GM21381 (cell line): ENCODE results near the gene C4orf33.
"Not testable (repeated sequence)": the region's sequence is repeated elsewhere in the genome, so short reads cannot be mapped to it uniquely, and the experiment has no call there.

Experiments used
- ATAC-seq: cut with Tn5 transposase; IDR thresholded peaks from one replicate; pipeline ENCODE4 v1.9.1; 2021; ENCODE audit warnings: mild to moderate bottlenecking, moderate library complexity; ENCODE audit not compliant: unreplicated experiment

C4orf33 gene

DNA sequence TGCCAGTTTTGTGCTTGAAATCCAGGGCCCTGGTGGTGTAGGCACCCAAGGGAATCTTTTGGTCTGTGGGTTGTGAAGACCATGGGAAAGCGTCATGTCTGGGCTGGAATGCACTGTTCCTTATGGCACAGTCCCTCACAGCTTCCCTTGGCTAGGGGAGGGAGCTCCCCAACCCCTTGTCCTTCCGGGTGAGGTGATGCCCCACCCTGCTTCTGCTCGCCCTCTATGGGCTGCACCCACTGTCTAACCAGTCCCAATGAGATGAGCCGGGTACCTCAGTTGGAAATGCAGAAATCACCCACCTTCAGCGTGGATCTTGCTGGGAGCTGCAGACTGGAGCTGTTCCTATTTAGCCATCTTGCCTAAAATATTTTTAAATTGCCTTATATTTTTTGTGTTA lies 30.7 kb downstream of the C4orf33 start:
- not testable (repeated sequence) for ATAC-seq

DNA sequence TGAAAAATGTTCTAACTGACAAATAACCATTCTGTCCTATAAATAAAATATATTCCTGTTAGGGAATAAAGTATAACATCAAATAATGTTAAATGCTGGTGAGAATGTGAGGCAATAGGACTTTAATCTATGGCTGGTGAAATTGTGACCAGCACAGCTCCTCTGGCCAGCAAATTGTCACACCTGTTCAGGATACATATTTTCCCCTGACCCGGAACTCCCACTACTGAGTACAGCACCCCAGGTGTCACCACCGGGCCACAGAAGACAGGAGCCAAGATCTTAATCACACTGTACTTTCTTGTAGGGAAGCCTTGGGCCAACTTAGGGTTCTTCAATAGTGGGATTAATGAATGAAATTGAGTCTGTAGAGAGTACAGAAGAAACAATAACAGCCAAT lies 33.2 kb downstream of the C4orf33 start:
- ATAC-seq, result no peak

DNA sequence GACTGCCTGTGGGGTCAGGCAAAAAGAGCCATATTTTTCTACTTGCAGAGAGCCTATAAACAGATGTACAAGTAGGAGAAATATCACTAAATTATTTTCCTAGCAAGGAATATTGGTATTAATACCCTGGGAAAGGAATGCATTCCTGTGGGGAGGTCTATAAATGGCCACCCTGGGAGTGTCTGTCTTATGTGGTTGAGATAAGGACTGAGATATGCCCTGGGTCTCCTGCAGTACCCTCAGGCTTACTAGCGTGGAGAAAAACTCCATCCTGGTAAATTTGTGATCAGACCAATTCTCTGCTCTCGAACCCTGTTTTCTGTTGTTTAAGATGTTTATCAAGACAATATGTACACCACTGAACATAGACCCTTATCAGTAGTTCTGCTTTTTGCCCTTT lies 35.4 kb downstream of the C4orf33 start:
- no peak for ATAC-seq

DNA sequence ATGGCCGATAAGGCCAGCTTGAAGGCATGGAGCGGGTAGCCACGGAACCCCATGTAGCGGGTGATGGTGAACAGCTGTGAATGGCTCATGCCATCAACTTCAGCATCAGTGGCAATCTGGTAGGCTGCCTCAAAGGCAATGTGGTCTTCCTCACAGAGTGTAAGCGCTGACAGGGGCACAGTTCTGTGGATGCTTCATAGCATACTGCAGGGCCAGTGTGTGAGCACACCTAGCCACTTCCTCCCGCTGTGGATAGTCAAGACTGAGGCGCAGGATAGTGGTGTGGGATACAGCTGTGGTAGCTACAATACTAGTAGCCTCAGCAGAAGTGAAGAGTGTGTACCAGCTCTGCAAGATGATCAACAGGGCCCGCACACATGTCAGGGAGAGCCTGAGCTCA lies 40.5 kb downstream of the C4orf33 start:
- no peak for ATAC-seq

DNA sequence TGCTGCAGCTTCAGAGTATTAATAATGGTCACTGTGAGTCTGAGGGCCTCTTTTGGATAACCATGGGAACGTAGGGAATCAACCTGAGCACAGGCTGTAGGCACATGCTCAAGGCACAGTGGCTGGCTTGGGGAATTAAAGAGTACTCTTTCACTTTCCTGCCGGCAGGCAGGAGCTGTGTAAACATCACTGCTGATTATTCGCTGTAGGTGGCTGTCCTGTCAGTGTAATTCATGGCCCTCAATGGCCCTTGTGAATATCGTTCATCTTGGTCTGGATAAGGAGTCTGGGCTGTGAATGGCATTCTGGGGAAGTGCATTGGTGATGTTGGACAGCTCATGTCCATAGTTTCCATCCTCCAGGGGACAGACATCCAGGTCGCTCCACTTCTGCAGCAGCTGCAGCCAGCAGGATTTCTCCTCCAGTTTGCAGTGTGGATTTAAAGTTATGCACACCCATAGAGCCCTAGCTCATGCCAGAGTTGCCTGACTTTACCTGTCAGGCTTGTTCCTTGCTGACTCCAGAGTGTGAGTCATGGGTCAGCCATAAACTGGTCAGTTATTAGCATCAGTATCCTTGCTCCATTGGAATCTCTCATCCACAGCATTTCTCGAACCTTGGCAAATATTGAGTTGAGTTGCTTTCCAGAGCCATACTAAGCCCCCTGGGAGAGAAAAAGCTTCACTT lies 43.0 kb downstream of the C4orf33 start:
- ATAC-seq, result no peak

DNA sequence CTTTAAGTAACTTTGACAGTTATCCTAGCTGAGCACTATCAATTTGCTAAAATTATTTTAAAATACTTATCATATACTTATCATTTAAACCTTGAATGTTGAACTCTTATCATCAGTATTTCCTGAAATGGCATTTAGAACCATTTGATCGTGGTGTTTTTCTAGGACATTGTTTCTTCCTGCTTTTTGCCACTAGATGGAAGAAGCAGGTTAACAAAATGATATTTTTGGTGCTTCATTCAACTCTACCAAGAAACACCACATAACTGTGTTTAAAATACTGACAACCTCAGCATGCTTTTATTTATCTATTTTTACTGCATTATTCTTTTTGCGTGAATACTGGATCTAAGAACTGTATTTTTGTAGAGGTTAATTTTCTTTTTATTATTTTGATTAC lies 44.6 kb downstream of the C4orf33 start:
- ATAC-seq, result no peak

DNA sequence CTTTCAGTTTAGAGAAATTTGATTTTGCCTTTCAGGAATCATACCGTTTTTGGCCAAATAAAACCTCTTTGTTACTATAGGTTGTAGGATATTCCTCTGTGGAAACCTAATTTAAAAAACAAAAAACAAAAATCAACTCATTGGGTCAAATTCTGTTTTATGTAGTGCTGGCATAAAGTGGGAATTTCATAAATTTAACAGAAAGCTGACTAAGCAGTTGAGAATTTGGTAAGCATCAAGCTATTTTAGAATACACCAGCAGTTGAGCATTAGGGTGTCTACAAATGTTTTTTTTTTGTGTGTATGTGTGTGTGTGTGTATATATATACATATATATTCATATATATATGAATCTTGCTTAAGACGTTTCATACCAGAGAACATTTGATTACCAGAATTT lies 47.4 kb downstream of the C4orf33 start:
- ATAC-seq, result no peak

DNA sequence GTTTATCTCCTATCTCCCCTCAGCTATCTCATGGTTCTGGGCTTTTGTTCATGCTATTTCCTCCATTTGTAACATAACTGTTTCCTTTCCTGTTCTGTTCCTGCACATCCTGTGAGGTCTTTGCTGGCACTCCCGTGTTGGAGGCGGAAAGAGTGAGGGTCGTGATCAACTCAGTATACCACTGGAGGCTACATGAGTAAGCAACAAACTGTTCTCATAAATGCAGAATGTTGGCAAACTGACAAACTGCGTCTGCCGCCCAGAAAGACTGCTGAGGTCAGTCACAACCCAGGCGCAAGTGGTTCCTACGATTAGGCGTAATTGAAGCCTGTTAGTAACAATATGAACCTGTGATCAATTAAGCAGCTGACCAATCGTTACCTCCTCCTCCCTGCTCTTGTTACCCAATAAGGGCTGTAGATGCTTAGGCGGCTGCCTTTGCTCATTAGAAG lies 48.8 kb downstream of the C4orf33 start:
- ATAC-seq, result no peak

DNA sequence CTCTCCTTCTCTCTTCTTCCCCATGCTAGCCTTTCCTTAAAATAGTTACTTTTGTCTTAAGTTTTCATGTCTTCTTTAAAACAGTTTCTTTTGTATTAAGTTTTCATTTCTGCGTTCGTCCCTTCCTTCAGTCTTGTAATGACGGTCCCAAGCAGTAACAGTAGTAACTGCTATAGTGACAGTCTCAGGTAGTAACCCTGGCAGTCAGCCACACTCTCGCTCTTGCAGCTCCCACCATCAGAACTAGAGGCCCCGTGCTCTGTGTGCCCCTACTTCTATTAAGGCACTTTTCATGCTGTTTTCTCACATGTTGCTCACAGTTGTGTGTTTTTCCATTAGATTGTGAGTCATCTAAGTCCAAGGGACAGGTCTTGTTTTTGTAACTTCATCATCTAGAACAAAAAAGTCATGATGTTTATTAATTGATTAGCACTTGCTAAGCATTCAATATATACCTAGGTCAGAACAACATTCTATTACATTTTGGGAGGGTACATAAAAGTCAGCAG lies 49.3 kb downstream of the C4orf33 start:
- no peak for ATAC-seq

DNA sequence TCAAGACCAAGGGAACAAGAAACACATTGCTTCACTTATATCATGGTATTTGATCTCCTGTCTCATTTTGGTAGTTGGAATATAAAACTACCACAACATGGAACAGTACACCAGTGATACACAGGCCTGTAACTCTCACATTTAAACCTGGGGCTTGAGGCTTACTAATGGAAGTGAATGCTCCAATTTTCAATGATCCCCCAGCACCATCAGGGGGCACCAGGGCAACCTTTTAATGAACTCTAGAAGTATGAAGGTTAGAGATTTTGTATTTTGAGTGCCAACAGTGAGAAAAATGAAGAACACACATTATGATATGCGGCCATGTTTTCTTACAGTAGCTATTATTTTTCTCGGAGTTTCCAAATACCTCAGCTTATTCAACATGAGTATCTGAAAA lies 50.7 kb downstream of the C4orf33 start:
- no peak for ATAC-seq

DNA sequence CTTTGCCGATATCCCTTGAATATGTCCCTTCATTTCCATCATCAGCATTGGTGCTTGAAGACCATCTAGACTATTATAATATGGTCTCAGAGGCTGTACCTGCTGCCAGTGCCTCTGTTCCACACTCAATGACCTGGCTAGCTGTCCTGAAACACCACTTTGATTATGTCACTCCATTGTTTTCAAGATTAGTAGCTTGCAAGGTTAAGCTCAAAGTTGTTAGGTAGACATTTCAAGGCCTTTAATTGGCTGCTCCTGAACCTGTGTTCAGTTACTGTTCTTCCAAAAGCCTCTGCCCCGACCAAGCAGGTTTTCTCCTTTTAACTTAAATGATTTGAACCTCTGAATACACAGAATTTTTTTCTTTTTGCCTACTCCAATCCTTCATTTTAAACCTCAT lies 52.9 kb downstream of the C4orf33 start:
- ATAC-seq, result no peak

DNA sequence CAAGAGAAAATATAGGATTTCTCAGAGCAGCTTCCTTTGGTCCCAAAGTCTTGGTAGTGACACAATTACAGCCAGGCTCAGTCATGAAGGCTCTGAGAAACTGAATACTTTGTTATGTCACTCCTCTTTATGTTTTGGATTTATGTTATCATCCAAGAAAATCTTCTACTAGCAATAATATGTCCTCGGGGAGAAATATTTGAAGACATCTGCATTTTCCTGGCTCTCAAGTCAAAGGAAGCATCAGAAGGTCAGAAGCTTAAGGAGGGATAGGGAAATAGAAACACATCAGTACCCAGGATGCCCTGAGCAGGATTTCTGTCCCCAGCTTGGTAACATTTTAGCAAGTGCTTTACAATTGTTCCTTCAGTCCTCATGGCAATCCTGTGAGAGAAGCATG lies 54.0 kb downstream of the C4orf33 start:
- ATAC-seq, result no peak

DNA sequence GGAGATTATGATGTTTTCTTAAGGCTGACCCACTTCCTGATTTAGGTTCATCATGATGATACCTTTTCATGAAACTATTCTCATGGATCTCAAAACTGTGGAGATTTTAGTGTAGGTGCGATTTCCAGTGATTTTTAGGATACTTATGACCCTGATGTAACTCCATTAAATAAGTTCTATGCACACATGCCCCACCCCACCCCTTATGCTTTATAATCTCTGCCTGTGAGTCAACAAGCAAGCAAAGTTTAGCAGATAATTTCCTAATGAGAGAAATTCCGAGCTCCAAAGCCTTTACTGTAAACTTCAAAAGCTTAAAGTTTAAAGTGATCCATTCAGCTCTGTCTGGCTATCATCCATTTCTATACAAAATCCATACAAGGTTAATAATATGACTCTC lies 56.4 kb downstream of the C4orf33 start:
- no peak for ATAC-seq

DNA sequence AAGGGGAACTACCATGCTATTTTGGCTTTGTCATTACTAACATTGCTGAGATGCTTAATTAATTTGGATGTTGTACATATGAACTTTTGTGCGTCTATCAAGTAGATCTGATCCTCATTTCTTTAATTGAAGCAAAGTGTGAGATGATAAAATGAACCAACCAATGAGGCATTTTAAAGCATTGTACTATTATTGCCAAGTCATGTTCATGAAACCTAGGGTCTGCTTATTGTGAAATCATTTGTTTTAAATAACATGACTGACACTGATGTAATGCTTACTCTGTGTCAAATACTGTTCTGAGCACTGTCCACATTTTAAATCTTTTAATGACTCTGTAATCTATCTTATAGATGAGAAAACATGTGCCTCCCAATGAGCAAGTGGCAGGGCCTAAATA lies 57.7 kb downstream of the C4orf33 start:
- ATAC-seq, result no peak

DNA sequence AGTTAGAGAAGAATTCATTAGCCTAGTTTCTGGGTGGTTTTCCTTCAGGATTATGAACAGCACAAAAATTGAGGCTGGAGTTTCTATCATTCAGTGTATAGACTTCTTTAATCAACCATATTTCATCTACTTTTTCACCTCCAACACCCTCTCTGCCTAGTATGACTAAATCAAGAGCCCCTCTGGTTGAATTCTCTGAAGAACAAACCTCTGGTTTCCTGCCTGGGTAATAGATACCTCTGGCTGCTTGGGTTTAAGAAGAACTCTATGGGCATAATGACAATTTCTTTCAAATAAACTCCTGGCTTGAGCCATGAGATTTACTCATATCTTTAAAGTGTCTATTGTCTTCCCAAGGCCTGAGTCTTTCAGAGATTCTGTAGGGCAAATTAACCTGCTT lies 66.5 kb downstream of the C4orf33 start:
- ATAC-seq, result no peak

DNA sequence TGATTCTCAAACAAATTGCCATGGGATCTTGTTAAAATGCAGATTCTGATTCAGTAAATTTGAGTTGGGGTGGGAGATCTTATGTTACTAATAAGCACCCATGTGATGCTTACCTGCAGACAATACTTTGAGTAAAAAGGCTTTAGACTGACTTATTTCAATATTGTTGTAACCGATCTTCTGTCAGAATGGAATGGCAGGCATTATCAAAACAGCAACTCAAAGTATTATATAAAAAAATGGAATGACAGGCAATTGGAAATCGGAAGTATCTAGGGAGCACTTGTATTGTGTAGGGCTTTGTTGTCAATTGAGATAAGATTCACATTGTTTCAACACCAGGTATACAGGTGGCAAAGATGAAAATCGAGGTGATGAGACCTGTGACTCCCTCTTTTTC lies 67.5 kb downstream of the C4orf33 start:
- ATAC-seq, result no peak

DNA sequence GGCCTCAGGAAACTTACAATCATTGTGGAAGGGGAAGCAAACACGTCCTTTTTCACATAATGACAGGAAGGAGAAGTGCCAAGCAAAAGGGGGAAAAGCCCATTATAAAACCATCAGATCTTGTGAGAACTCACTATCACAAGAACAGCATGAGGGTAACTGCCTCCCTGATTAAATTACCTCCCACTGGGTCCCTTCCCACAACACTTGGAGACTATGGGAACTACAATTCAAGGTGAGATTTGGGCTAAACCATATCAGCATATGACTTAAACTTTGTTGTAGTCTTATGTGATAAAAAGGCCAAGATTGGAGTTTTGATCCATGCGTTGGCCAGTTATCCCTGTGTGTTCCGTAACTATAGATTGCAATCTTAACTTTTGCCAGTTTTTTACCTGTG lies 68.3 kb downstream of the C4orf33 start:
- ATAC-seq, result no peak
